ENCODE results near the gene PKLR.
A peak's percentile ranks its signal among the peaks of the same experiment; 100 is the strongest.

Gene PKLR

DNA sequence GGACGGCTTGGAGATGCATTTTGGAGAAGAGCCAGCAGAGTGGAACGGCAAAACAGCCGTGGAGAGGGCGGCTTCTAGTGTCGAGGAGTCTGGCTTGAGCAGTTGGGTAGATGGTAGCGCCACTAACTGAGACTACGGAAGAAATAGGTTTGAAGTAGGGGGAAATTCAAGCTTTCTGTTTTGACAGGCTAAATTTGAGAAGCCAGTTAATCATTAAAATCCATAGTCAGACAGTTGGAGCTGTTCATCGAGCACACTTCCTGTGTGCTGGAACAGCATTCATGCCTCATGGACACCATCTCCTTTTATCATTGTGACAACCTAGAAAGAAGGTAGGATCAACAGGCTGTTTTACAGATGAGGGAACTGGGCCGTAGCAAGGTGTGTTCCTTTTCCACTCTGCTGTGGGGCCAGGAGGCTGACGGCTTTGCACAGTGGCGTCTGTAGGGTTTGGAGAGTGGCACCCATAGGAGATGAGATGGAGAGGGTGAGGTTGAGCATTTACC is 3.4 kb upstream of the PKLR start:
- TF ChIP-seq, protein P1, sequence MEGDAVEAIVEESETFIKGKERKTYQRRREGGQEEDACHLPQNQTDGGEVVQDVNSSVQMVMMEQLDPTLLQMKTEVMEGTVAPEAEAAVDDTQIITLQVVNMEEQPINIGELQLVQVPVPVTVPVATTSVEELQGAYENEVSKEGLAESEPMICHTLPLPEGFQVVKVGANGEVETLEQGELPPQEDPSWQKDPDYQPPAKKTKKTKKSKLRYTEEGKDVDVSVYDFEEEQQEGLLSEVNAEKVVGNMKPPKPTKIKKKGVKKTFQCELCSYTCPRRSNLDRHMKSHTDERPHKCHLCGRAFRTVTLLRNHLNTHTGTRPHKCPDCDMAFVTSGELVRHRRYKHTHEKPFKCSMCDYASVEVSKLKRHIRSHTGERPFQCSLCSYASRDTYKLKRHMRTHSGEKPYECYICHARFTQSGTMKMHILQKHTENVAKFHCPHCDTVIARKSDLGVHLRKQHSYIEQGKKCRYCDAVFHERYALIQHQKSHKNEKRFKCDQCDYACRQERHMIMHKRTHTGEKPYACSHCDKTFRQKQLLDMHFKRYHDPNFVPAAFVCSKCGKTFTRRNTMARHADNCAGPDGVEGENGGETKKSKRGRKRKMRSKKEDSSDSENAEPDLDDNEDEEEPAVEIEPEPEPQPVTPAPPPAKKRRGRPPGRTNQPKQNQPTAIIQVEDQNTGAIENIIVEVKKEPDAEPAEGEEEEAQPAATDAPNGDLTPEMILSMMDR (IDR thresholded peaks at IDR 0.05; ENCODE audit: low read length) = no peak
- TF ChIP-seq EZH2 (IDR thresholded peaks at IDR 0.05; ENCODE audit: borderline replicate concordance, low read length) = no peak
- Histone ChIP-seq H3K4me3 (ENCODE audit: low read depth, low read length, poor library complexity, severe bottlenecking) (no peak overlapping the region), H3K9me2 (ENCODE audit: low read depth, low read length) (no peaks in the 10 kb centered on the region), H2AFZ (ENCODE audit: low read length) (no peak overlapping the region), H3F3A (ENCODE audit: insufficient read depth, low read length) (no peaks in the 10 kb centered on the region), H3K9ac (ENCODE audit: low read length) (no peak overlapping the region), H3K36me3 (ENCODE audit: insufficient read depth, low read length) (peaks cover 8% of the 10 kb centered on the region; the same call in 1 of the 2 replicates), H4K20me1 (ENCODE audit: insufficient read depth, low read length) (no peaks in the 10 kb centered on the region), H3K79me2 (ENCODE audit: insufficient read depth, low read length) (peaks cover 9% of the 10 kb centered on the region), H3K4me2 (ENCODE audit: low read length) (peak overlapping the region; percentile 8; the same call in 1 of the 2 replicates), H3K4me1 (ENCODE audit: insufficient read depth, low read length, severe bottlenecking) (peaks cover 21% of the 10 kb centered on the region), H3K27me3 (ENCODE audit: insufficient read depth, low read length) (no peaks in the 10 kb centered on the region), H3K27ac (ENCODE audit: low read depth, low read length, poor library complexity, severe bottlenecking) (peak overlapping the region; percentile 18), H3K9me3 (ENCODE audit: low read length) (no peaks in the 10 kb centered on the region)

DNA sequence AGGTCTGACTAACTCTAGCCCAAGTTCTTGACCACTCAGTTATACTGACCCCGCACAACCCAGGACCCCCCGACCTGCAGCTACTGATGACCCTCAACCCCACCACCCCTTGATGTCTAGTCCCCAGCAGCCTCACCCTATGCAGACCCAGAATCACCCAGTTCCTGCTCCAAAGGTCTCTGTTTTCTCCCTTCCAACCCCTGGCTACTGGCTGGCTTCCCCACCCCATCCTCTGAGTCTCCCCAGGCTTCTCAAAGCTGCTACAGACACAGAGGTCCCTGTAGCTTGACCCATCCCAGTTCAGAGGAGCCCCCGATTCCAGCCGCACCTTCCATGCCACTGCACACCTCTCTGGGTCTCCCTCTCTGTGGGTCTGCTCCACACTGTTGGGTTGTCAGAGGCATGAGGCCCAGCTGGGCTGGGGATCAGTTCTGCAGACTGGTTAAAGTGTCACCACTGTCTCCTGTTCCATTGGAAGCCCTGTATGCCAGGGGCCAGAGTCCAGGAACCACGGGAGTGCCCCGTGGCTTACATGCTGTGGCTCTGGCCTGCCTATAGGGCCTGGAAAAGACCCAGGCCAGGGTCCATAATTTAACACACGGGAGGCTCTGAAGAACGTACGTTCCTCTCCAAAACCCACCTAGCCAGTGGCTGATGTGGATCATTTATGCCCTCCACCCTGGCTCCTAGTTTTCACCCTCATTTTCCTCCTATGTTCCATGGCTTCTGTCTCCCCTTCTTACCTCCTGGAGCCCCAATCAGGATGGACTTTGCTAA is 497 bp downstream of the PKLR start:
- H3K9me3 ChIP-seq (ENCODE audit: low read length) = no peaks in the 10 kb centered on the region
- H4K20me1 ChIP-seq (ENCODE audit: insufficient read depth, low read length) = no peaks in the 10 kb centered on the region
- no peak overlapping the region for H3K4me3 ChIP-seq (ENCODE audit: low read depth, low read length, poor library complexity, severe bottlenecking)
- H3K9ac ChIP-seq (ENCODE audit: low read length) = no peak overlapping the region
- no peaks in the 10 kb centered on the region for H3K27me3 ChIP-seq (ENCODE audit: insufficient read depth, low read length)
- H2AFZ ChIP-seq (ENCODE audit: low read length) = no peak overlapping the region
- TF ChIP-seq EZH2 (IDR thresholded peaks at IDR 0.05; ENCODE audit: borderline replicate concordance, low read length) = no peak
- TF ChIP-seq, protein P1 (IDR thresholded peaks at IDR 0.05; ENCODE audit: low read length) = no peak
- H3K27ac ChIP-seq (ENCODE audit: low read depth, low read length, poor library complexity, severe bottlenecking) = no peak overlapping the region
- H3F3A ChIP-seq (ENCODE audit: insufficient read depth, low read length) = no peaks in the 10 kb centered on the region
- no peaks in the 10 kb centered on the region for H3K36me3 ChIP-seq (ENCODE audit: insufficient read depth, low read length)
- no peaks in the 10 kb centered on the region for H3K79me2 ChIP-seq (ENCODE audit: insufficient read depth, low read length)
- H3K4me1 ChIP-seq (ENCODE audit: insufficient read depth, low read length, severe bottlenecking) = peaks cover 23% of the 10 kb centered on the region
- H3K9me2 ChIP-seq (ENCODE audit: low read depth, low read length) = no peaks in the 10 kb centered on the region
- H3K4me2 ChIP-seq (ENCODE audit: low read length) = no peak overlapping the region

DNA sequence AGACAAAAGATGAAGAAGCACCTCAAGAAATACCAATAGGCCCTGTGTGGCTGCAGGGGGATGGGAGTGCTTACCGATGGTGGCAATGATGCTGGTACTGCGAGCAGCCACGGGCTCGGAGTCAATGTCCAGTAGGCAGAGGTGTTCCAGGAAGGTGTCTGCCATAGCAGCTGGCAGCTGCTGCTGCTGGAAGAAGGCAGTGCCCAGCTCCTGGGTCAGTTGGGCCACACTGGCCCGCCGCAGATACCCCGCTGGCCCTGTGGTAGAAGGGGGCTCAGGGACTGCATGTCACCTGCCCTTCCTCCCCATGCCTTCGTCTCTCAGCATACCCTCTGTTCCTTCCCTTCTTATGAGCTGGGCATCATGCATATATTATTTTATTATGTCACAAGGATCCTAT is 1.2 kb downstream of the PKLR start:
- Histone ChIP-seq H3K27me3 (ENCODE audit: insufficient read depth, low read length) (no peaks in the 10 kb centered on the region), H3K9ac (ENCODE audit: low read length) (no peak overlapping the region), H3K9me2 (ENCODE audit: low read depth, low read length) (no peaks in the 10 kb centered on the region), H3K9me3 (ENCODE audit: low read length) (no peaks in the 10 kb centered on the region), H3K36me3 (ENCODE audit: insufficient read depth, low read length) (no peaks in the 10 kb centered on the region), H2AFZ (ENCODE audit: low read length) (no peak overlapping the region), H3K79me2 (ENCODE audit: insufficient read depth, low read length) (no peaks in the 10 kb centered on the region), H3K4me3 (ENCODE audit: low read depth, low read length, poor library complexity, severe bottlenecking) (no peak overlapping the region), H4K20me1 (ENCODE audit: insufficient read depth, low read length) (no peaks in the 10 kb centered on the region), H3K4me2 (ENCODE audit: low read length) (no peak overlapping the region), H3F3A (ENCODE audit: insufficient read depth, low read length) (no peaks in the 10 kb centered on the region), H3K27ac (ENCODE audit: low read depth, low read length, poor library complexity, severe bottlenecking) (no peak overlapping the region), H3K4me1 (ENCODE audit: insufficient read depth, low read length, severe bottlenecking) (peaks cover 21% of the 10 kb centered on the region)
- TF ChIP-seq, protein P1 (IDR thresholded peaks at IDR 0.05; ENCODE audit: low read length) = no peak
- TF ChIP-seq EZH2 (IDR thresholded peaks at IDR 0.05; ENCODE audit: borderline replicate concordance, low read length) = no peak

Data from OCI-LY1 (cell line).